NB4 (cell line): ENCODE measurements around the gene KYNU.

ENCODE experiments used
- CTCF ChIP-seq: IDR thresholded peaks from one replicate; pipeline ENCODE4 v1.5.1; 2012; ENCODE audit warnings: low read depth, low read length
- MAX ChIP-seq: IDR thresholded peaks from 2 replicates; pipeline ENCODE4 v1.6.1; 2011; ENCODE audit warnings: low read depth, low read length
- POLR2A ChIP-seq: IDR thresholded peaks from 2 replicates; pipeline ENCODE4 v1.6.1; 2011; ENCODE audit warnings: mild to moderate bottlenecking; ENCODE audit not compliant: insufficient read length; ENCODE audit errors: extremely low read depth

- no peak for TF ChIP-seq CTCF
- no peak for TF ChIP-seq MAX
- TF ChIP-seq POLR2A = no peak
These were observed 97.8 kb downstream of the KYNU start for GRCh38 chr2:142975239-142975638.
